T-helper 17 cell (primary cell): Measurements from ENCODE around the gene GDPD2. TPM values are rescaled to one million over a fixed set of nuclear protein-coding genes. Genes with fewer than 3 reads are reported as not detected.

Experiments used
- ATAC-seq: fragments of 150-1000 bp; cut with Tn5 transposase; 2 replicates; pipeline ENCODE4 v1.10.0; 2021; ENCODE audit warnings: mild to moderate bottlenecking, moderate library complexity
- DNase-seq, 3 donors: peaks; one replicate each; pipeline versions ENCODE4 v3.0.0 to v3.0.0-alpha.2; 2020 to 2021
- H3K9me3 ChIP-seq: one replicate; pipeline ENCODE4 v1.7.0; 2013; ENCODE audit warnings: low read length, mild to moderate bottlenecking; ENCODE audit not compliant: control insufficient read depth, poor library complexity, severe bottlenecking
- H3K27ac Mint-ChIP-seq: one replicate; pipeline ENCODE4 v1.8.0; 2022; ENCODE audit warnings: mild to moderate bottlenecking, moderate library complexity, mixed read lengths
- H3K27me3 Mint-ChIP-seq: one replicate; pipeline ENCODE4 v1.8.0; 2022; ENCODE audit warnings: mixed read lengths
- H3K36me3 Mint-ChIP-seq: one replicate; pipeline ENCODE4 v1.8.0; 2022; ENCODE audit warnings: low read depth, mixed read lengths
- H3K4me1 Mint-ChIP-seq: one replicate; pipeline ENCODE4 v1.8.0; 2022; ENCODE audit warnings: mild to moderate bottlenecking, mixed read lengths
- H3K4me3 Mint-ChIP-seq: one replicate; pipeline ENCODE4 v1.8.0; 2022; ENCODE audit warnings: mild to moderate bottlenecking, moderate library complexity, mixed read lengths
- total RNA-seq, 4 donors: library from RNA in 2 of 4; stranded (reverse) in 2 of 4; gene quantifications; one replicate each; pipeline ENCODE4 v1.2.3 and lab custom pipeline; 2022 to 2026

GDPD2 gene
- total RNA-seq, 2 donors from 2014 or later, result not detected

DNA sequence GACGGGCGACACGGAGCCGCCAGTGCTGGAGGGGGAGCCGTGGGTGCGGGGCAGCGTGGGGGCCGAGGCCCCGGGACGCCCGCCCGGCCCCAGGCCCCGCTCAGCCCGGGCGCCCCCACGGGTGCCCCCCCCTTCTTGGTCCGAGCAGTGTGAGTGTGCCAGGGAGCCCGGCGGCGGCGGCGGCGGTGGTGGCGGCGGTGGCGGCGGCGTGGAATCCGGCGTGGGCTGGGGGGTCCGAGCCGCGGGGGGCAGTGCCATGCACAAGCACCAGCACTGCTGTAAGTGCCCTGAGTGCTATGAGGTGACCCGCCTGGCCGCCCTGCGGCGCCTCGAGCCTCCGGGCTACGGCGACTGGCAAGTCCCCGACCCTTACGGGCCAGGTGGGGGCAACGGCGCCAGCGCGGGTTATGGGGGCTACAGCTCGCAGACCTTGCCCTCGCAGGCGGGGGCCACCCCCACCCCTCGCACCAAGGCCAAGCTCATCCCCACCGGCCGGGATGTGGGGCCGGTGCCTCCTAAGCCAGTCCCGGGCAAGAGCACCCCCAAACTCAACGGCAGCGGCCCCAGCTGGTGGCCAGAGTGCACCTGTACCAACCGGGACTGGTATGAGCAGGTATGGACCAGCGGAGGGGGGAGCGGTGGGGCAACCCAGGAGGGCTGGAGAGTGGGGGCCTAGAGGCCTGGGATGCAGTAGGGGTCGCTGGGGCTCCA lies 22.0 kb downstream of the GDPD2 start:
- Mint-ChIP-seq H3K4me1 (peaks cover 2% of the 10 kb centered on the region), H3K36me3 (no peaks in the 10 kb centered on the region), H3K27me3 (peaks cover 32% of the 10 kb centered on the region), H3K4me3 (peak overlapping the region; percentile 64), H3K27ac (no peak overlapping the region)
- no peak for DNase-seq
- H3K9me3 ChIP-seq, result no peaks in the 10 kb centered on the region
- peak; percentile 44 for ATAC-seq

DNA sequence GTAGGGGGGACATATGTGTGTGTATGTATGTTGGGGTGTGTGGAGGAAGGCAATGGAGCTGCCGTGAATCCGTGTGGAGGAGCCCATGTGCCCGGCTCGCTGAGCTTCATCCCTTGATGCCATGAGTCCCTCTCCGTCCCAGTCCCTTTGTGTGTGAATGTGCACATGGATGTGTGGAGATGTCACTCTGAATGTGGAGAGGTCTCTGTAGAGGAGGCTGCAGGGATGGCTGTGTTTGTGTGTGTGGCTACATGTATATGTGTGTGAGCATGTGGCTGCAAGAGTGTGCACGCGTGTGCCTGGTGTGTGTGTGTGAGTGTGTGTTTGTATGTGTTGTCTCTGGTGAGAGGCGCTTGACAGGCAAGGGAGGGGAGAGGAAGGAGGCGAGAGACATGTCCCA lies 22.8 kb downstream of the GDPD2 start:
- ATAC-seq (no peak), DNase-seq (no peak)
- H3K4me3 Mint-ChIP-seq, result peak overlapping the region; percentile 9
- H3K4me1 Mint-ChIP-seq, result peaks cover 2% of the 10 kb centered on the region
- H3K36me3 Mint-ChIP-seq, result no peaks in the 10 kb centered on the region
- H3K9me3 ChIP-seq, result no peaks in the 10 kb centered on the region
- no peak overlapping the region for H3K27ac Mint-ChIP-seq
- H3K27me3 Mint-ChIP-seq, result peaks cover 31% of the 10 kb centered on the region

DNA sequence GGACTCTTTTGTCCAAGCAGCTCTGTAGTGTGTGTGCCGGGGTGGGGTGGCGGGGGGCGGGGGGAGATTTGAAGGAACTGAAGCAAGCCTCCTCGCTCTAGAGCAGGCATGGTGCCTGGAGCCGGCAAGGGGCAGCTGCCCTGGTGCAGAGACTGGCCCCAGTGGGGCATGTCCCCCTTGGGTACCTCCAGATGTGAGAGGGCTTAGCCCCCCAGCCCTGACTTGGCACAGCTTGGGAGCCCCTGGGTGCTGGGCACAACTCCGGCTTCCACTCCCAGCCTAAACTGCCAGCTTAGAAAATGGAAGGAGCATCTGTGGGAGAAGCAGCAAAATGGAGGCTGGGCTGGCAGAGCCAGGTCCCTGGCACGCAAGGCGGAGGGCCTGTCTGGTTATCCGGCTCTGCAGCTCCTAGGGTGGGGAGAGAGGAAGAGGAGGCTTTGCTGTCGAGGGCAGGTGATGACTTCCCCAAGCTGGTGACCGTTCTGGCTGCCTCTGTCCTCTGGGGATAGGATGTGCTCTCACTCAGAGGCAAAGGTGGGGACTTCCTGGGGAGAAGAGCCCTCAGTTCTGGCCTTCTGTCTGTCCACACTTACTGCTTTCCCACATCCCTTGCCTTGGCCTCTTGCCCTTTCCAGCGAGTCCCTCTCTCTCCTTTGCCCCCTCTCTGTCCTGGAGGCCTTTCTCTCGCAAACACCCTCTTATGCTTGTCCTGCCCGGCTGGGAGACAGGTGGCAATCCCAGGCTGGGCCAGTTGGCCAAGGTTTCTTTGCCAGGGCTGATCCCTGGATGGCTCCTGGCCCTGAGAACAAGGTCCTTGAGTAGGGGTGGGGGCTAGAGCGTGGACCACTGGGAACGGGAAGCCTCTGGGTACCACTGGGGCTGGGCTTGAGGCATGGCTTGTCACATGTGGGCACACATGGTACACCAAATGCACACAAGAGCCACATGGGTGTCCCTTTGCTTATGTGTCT lies 23.6 kb downstream of the GDPD2 start:
- Mint-ChIP-seq H3K36me3 (no peaks in the 10 kb centered on the region), H3K27ac (no peak overlapping the region), H3K4me3 (no peak overlapping the region), H3K27me3 (peaks cover 24% of the 10 kb centered on the region), H3K4me1 (peaks cover 2% of the 10 kb centered on the region)
- ATAC-seq (no peak), DNase-seq (no peak)
- H3K9me3 ChIP-seq, result no peaks in the 10 kb centered on the region

- H3K27ac Mint-ChIP-seq, result no peak overlapping the region
Observed at GRCh38 chrX:70449457-70449966, 26.4 kb downstream of the GDPD2 start.

DNA sequence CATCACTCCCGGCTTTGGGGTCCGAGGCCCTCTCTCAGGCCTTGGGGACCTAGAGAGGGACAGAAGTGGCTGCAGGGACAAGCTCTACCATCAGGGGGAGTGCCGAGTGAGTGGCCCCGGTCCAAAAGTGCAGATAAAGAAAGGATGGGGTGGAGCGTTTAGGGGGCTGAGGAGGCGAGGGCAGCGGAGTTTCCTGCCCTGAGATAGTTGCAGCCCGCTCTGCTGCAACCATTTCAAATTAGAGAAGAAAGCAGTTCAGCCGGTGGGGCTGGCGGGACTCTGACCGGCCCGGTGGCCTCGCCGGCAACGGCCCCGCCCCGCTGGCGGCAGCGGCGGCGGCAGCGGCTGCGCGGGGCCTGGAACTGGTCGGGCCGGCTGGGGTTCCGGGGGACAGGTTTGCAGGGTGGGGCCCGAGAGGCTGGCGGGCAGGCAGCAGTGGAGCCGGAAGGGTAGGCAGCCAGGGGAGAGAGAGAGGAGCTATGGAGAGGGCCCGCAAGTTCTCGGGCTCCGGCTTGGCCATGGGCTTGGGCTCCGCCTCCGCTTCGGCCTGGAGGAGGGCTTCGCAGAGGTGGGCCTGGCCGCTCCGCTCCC lies 29.1 kb downstream of the GDPD2 start:
- no peaks in the 10 kb centered on the region for H3K9me3 ChIP-seq
- Mint-ChIP-seq H3K4me3 (peak overlapping the region; percentile 96), H3K4me1 (peaks cover 29% of the 10 kb centered on the region), H3K36me3 (no peaks in the 10 kb centered on the region), H3K27ac (peak overlapping the region; percentile 89), H3K27me3 (no peaks in the 10 kb centered on the region)
- DNase-seq (peak in 1 of 3 donors; percentile 28), ATAC-seq (peak; percentile 39)

More at GRCh38 chrX:70449457-70449966, 26.4 kb downstream of the GDPD2 start:
- Mint-ChIP-seq H3K4me1 (peaks cover 18% of the 10 kb centered on the region), H3K36me3 (no peaks in the 10 kb centered on the region), H3K27me3 (peaks cover 7% of the 10 kb centered on the region), H3K4me3 (no peak overlapping the region)
- DNase-seq (no peak), ATAC-seq (no peak)
- no peaks in the 10 kb centered on the region for H3K9me3 ChIP-seq

GRCh38 chrX:70453024-70453618 lies 30.0 kb downstream of the GDPD2 start:
- no peaks in the 10 kb centered on the region for H3K9me3 ChIP-seq
- ATAC-seq (no peak), DNase-seq (no peak)
- peak overlapping the region; percentile 96 for H3K4me3 Mint-ChIP-seq
- peak overlapping the region; percentile 89 for H3K27ac Mint-ChIP-seq
- H3K36me3 Mint-ChIP-seq, result no peaks in the 10 kb centered on the region
- no peaks in the 10 kb centered on the region for H3K27me3 Mint-ChIP-seq
- peaks cover 29% of the 10 kb centered on the region for H3K4me1 Mint-ChIP-seq

GRCh38 chrX:70454441-70455365 lies 31.6 kb downstream of the GDPD2 start:
- Mint-ChIP-seq H3K36me3 (no peaks in the 10 kb centered on the region), H3K27me3 (no peaks in the 10 kb centered on the region), H3K27ac (peak overlapping the region; percentile 72), H3K4me1 (peaks cover 29% of the 10 kb centered on the region), H3K4me3 (peak overlapping the region; percentile 94)
- DNase-seq, result peak; percentile 55 to 74 (median 65)
- H3K9me3 ChIP-seq, result no peaks in the 10 kb centered on the region
- peak; percentile 83 for ATAC-seq

DNA sequence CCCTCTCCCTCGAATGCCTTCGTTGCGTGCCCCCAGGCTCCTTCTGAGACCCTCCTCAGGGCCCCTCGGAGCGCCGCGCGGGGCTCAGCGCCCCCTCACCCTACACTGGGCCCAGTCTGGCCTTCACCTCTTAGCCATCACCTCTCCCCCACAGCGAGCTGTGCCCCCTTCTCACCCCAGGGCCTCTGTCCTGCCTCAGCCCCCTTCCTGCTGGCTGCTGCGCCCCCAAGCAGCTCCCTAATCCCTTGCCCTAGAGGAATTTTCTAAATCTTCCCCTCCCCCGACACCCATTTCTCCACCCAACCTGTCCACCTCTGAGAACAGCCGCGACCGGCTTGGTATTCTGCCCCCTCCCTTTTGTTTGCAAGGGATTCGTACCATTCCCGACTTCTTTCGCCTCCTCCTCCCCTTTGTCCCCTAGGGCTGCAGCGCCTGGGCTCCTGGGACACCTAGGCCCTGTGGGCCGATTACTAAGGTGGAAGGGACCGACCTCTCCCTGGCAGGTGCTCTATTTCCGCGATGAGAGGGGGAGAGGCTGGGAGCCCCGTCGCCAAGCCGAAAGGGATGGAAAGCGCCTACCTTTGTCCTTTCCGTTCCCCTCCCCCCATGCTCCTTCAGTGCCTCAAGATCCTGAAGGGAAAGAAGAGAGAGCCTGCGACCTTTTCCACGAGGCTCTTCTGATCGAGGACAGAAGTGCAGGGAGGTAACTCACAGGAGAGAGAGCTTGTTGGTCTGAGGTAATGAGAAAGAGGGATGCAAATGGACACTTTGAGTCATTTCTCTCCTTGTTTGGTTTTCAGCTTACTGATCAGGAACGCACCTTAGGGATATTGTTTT lies 32.5 kb downstream of the GDPD2 start:
- no peak for ATAC-seq
- H3K4me3 Mint-ChIP-seq, result peak overlapping the region; percentile 94
- peaks cover 31% of the 10 kb centered on the region for H3K4me1 Mint-ChIP-seq
- no peaks in the 10 kb centered on the region for H3K36me3 Mint-ChIP-seq
- H3K9me3 ChIP-seq, result no peaks in the 10 kb centered on the region
- H3K27ac Mint-ChIP-seq, result peak overlapping the region; percentile 72
- no peaks in the 10 kb centered on the region for H3K27me3 Mint-ChIP-seq
- no peak for DNase-seq

DNA sequence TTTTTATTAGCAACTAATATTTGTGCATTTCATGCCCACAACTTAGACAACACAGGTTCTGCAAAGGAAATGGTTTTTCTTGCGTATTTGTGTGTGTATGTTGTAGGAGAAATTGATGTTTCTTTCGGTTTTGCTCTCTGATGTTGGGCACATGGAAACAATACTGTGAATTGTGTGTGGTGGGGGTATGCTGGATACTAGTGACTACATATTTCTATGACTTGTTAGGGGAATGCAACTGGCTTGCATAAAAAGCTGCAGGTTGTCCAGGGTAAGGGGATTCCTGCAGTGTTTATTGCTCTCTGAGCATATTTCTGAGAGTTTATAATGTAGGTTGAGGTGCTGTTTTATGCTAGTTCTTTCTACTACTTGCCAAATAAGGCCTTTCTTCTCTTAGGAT lies 33.1 kb downstream of the GDPD2 start:
- H3K4me3 Mint-ChIP-seq, result peak overlapping the region; percentile 94
- peak overlapping the region; percentile 72 for H3K27ac Mint-ChIP-seq
- peaks cover 33% of the 10 kb centered on the region for H3K4me1 Mint-ChIP-seq
- no peak for ATAC-seq
- H3K27me3 Mint-ChIP-seq, result no peaks in the 10 kb centered on the region
- H3K9me3 ChIP-seq, result no peaks in the 10 kb centered on the region
- no peak for DNase-seq
- no peaks in the 10 kb centered on the region for H3K36me3 Mint-ChIP-seq

DNA sequence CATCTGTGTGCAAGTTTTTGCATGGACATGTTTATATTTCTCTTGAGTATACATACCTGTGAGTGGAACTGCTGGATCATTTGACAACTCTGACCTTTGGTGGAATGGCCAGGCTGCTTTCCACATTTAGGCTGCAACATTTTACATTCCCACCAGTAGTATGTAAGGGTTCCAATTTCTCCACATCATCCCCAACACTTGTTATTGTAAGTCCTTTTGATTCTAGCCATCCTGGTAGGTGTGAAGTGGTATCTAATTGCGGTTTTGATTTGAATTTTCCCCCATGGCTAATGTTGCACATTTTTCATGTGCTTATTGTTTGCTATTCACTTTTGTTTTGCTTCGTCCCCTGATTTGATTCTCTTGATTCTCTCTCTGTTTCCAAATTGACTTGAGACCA lies 37.9 kb downstream of the GDPD2 start:
- Mint-ChIP-seq H3K4me1 (peaks cover 15% of the 10 kb centered on the region), H3K4me3 (no peak overlapping the region), H3K27me3 (no peaks in the 10 kb centered on the region), H3K27ac (no peak overlapping the region), H3K36me3 (no peaks in the 10 kb centered on the region)
- ATAC-seq (no peak), DNase-seq (no peak)
- no peaks in the 10 kb centered on the region for H3K9me3 ChIP-seq

GRCh38 chrX:70464051-70464450 lies 40.9 kb downstream of the GDPD2 start:
- no peak overlapping the region for H3K4me3 Mint-ChIP-seq
- H3K4me1 Mint-ChIP-seq, result peaks cover 4% of the 10 kb centered on the region
- no peak for DNase-seq
- no peaks in the 10 kb centered on the region for H3K27me3 Mint-ChIP-seq
- no peaks in the 10 kb centered on the region for H3K36me3 Mint-ChIP-seq
- no peak for ATAC-seq
- no peaks in the 10 kb centered on the region for H3K9me3 ChIP-seq
- H3K27ac Mint-ChIP-seq, result no peak overlapping the region
